ENCODE measurements around the gene KCNQ1.

The KCNQ1 gene

DNA sequence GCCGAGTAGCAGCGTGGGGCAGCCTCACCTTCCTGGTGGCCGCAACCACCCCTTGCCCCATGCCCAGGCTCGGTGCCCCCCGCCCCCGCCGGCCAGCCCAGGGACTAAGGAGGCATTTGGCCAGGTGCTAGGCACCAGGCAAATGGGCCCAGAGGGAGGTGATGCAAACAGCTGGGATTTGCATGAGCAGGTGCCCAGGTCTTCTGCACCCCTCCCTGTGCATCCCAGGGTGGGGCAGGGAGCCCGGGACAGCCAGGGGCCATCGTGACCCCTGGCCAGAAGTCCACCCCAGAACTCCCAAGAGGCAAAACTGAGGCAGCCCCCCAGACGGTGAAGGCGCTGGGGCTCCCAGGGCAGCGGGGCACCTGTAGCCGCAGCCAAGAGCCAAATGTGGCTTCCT, 18.6 kb upstream of the KCNQ1 start:
- no peak for DNase-seq

DNA sequence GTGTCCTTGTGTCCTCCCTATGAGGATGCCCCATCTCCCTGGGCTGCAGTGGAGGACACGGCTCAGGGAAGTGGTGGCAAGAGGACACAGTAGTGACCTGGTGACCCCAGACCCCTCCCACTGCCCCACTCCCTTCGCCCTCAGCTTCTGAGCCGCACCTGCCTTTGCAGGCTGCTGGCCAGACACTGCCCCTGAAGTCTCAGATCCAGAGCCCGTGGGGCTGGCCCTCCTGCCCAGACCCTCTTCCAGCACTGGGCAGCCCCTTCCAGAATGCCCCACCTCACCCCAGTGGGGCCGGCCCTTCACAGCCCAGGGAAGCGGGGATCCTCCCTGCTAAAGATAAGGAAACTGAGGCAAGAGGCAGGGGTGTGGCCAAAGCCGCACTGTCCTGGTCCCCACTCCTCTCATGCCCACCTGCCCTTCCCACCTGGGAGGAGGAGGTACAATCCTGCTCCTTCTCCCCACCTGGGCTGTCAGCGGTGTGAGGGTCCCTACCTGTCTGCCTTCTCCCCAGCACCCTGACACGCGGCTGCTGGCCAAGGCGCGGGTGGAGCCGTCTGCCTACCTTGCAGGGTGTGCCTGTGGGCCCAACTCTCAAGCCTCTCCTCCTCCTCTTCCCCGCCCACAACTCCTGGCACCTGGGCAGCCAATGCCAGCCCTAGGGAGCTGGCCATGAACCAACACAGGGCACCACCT, 17.8 kb upstream of the KCNQ1 start:
- no peak for DNase-seq

GRCh38 chr11:2427721-2428321, 17.0 kb upstream of the KCNQ1 start:
- DNase-seq: no peak

DNA sequence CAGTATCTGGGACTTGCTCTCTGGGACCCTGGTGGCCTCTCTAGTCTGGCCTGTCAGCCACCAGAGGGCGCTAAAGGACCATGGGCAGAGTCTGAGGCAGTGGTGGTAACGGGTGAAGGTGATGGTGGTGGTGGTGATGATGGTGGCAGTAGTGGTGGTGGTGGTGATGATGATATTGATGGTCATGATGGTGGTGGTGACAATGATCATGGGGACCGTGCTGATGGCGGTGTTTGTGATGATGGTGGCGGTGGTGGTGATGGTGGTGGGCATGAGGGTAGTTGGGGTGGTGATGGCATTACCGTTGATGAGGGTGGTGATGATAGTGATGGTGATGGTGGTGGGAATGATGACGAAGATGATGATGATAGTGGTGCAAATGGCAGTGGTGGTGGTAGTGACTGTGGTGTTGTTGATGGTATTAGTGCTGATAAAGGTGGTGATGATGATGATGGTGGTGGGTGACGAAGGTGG, 16.4 kb upstream of the KCNQ1 start:
- DNase-seq: peak; percentile 26

- DNase-seq: no peak
These were observed 13.4 kb upstream of the KCNQ1 start for GRCh38 chr11:2431395-2431794.

DNA sequence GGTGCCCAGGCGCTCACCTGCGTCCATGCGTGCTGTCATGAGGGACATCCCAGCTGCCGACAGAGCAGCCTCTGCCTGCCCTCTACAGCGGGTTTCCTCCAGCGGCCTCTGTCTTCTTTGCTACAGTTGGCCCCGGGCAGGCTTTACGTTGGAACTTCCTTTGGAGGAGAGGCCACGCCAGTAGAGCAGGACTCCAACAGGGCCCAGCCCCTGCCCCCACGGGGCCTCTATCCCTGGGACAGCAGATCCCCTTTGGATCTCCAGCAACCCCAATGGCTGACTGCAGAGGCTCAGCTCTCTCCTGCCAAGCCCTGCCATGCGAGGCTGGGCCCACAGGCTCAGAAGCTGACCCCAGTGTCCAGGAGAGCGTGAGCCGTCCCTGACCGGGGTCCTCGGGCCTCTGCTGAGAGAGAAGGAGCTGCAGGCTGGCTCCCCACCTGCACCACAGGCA, 12.6 kb upstream of the KCNQ1 start:
- DNase-seq: no peak

GRCh38 chr11:2432628-2433071, 12.2 kb upstream of the KCNQ1 start:
- no peak for DNase-seq

- DNase-seq: no peak
These were observed 11.5 kb upstream of the KCNQ1 start for GRCh38 chr11:2433106-2433925.

GRCh38 chr11:2434008-2434407, 10.8 kb upstream of the KCNQ1 start:
- no peak for DNase-seq

DNA sequence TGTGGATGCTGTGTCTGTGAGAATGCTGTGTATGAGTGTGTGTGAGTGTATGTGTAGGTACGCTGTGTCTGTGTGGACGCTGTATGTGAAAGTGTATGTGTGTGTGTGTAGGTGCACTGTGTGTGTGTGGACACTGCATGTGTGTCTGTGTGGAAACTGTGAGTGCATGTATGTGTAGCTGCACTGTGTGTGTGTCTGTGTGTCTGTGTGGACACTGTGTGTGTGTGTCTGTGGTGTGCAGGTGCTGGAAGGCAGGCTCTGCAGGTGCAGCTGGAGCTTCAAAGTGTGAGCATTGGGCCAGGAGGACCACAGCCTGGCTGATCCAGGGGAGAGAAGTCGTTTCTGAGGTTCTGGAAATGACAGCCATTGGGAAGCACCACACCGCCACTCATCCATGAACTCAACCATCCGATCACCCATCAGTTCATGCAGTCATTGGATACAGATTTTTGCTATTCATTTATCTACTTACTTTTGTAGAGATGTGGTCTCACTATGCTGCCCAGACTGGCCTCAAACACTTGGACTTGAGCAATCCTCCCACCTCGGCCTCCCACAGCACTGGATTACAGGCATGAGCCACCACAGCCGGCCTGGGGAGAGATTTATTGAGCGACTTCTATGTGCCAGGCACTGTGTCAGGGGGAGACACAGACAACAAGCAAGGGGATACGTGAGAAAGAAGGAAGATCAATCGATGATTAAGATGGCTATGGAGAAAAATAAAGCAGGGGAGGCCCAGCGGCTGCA, 10.1 kb upstream of the KCNQ1 start:
- no peak for DNase-seq

DNA sequence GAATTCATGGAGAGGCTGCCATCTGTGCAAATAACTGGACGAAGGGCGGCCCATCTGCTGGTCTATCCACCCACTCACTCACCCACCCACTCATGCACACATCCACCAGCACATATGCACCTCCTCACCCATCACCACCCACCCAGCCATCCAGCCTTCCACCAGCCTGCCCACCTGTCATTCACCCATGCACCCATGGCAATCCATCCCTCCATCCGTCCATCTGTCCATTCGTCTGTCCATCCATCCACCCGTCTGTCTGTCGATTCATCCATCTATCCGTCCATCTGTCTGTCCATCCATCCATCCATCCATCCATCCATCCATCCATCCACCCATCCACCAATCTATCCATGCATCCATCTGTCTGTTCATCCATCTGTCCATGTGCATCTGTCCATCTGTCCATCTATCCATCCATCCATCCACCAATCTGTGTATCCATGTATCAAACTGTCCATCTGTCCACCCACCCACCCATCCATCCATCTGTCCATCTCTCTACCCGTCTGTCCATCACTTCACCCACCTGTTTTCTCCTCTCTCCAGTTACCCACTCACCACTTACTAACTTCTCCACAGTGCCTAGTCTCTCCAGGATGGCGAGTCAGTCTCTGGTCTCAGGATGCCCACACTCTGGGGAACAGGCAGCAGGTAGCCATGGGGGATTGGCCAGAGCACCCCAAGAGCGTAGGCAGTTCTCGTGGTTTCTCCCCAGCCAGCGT, 9.4 kb upstream of the KCNQ1 start:
- no peak for DNase-seq

GRCh38 chr11:2436013-2436520, 8.7 kb upstream of the KCNQ1 start:
- DNase-seq: no peak

GRCh38 chr11:2436521-2437031, 8.2 kb upstream of the KCNQ1 start:
- no peak for DNase-seq

DNA sequence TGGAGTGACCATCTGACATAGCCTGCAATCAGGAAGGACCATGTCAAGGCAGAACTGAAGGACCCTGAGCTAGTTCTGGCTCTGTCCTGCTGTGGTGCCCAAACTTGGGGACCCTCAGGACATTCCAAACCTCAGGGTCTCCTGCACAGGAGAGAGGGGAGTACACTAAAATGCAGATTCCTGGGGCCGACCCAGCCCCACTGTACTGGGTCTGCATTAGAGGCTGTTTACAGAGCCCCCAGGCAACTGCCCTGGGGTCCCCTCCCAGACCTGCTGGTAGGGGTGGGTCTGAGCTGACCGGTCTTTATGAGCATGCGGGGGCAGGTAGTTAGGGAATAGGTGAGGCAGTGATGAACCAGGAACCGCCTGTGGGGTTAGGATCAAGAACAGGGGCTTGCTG, 7.3 kb upstream of the KCNQ1 start:
- no peak for DNase-seq

- no peak for DNase-seq
These were observed 5.0 kb upstream of the KCNQ1 start for GRCh38 chr11:2439820-2440219.

GRCh38 chr11:2440646-2441045, 4.2 kb upstream of the KCNQ1 start:
- DNase-seq: no peak

DNA sequence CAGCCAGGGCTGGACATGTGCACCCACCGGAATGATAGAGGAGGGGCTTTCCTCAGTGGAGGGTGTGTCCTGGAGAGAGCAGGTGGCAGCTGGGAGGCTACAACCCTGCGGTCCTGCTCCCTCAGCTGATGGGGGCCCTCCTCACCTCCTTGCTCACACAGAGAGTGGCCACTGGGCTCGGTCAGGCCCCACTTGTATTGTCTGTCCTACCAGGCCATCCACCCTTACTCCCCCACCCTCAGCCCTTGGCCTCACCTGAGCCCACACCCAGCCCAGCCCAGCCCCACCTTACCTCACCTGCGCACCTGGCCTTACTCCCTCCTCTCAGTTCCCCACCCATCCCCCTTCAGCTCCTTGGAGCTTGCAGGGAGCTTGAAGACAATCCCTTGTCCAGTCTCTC, 3.6 kb upstream of the KCNQ1 start:
- DNase-seq: no peak

GRCh38 chr11:2442589-2442988, 2.2 kb upstream of the KCNQ1 start:
- no peak for DNase-seq

DNA sequence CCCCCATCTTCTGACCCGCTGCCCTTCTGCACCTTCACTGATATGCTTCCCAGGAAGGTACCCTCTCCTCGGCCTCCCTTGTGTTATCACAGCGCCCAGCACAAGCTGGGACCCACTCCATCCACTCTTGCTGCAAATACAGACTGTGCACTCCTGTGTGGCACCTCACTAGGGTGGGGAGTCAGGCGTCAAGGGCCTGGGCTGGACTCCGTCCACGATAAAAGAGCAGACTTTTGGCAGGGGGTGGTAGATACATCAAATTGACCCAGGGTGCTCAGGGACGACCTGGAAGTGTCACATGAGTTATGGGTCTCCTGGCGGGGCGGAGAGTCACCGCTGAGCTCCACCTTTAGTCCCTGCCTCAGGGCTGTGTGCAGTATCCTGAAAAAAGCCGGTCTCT, 1.4 kb upstream of the KCNQ1 start:
- DNase-seq: no peak

DNA sequence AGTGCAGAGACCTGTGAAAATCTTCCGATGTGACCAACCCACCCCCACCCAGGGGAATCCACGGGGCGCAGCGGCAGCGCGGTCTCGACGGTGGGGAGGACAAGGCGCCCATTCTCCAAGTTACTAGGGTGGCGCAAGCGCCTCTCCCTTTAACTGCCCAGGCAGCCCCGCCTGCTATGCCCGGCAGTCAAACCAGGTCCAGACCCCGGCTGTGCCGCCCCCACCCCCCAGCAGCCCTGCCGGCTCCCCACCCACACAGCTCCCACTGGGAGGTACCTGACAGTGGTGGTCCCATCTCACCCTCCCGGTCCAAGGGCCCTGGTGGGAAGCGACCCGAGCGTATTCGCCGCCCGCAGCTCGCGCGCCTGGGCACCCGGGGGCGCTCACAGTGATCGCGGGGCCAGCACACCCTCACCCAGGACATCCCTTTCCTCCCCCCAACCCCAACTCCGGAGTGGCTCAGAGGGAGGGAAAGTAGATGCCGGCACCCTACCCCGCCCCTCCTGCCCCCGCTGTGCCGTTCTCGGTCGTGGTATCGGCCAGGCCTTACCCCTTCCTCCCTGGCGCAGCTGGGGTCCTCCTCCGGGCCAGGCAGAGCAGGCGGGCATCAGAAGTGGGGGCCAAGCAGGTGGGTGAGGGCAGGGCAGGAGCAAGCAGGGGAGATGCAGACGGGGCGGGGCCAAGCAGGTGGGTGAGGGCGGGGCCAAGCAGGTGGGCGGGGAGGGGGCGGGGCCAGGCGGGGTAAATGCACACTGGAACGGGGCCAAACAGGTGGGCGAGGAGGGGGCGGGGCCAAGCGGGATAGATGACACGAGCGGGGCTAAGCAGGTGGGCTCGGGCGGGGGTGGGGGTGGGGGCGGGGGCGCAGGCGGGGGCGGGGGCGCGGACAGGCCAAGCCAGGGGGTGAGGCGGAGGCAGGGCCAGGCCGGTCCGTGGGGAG, 657 bp upstream of the KCNQ1 start, which contains the start of gene TRPM5:
TRPM5 (minus strand) TSS at position 634 of the 940 bp plus-strand sequence. CDS start 21,478 bp downstream, outside the sequence.
- DNase-seq: no peak
